ENCODE results near the gene OR51T1.
"Not testable (repeated sequence)": the region's sequence is repeated elsewhere in the genome, so short reads cannot be mapped to it uniquely, and the experiment has no call there.

The OR51T1 gene

DNA sequence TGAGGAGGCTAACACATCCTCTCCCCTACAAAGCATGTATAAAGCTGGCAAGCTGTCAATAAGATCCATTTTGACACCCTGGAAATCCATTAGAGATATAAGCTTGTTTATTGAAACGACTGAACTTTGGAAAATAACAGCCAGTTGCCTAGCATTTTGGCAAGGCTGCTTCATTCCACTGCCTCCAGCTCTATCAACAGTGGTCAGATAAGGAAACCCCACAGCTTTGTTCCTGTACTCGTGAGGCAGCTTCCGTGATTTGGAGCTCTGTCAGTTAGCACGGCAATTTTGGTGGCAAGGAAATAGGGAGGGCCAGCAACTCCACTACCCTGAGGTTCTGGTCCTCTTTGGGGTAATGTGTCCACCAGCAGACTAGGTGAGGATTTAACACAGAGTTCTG lies 30.7 kb upstream of the OR51T1 start:
- Histone ChIP-seq H2AFZ (ENCODE audit: low read length) (no peak overlapping the region), H3K4me3 (ENCODE audit: low read depth, low read length, poor library complexity, severe bottlenecking) (no peak overlapping the region), H3K9me2 (ENCODE audit: low read depth, low read length) (no peaks in the 10 kb centered on the region), H4K20me1 (ENCODE audit: insufficient read depth, low read length) (no peaks in the 10 kb centered on the region), H3K4me2 (ENCODE audit: low read length) (no peak overlapping the region), H3K79me2 (ENCODE audit: insufficient read depth, low read length) (no peaks in the 10 kb centered on the region), H3K27ac (ENCODE audit: low read depth, low read length, poor library complexity, severe bottlenecking) (no peak overlapping the region), H3F3A (ENCODE audit: insufficient read depth, low read length) (no peaks in the 10 kb centered on the region), H3K9ac (ENCODE audit: low read length) (no peak overlapping the region), H3K9me3 (ENCODE audit: low read length) (no peaks in the 10 kb centered on the region), H3K4me1 (ENCODE audit: insufficient read depth, low read length, severe bottlenecking) (no peaks in the 10 kb centered on the region), H3K27me3 (ENCODE audit: insufficient read depth, low read length) (no peaks in the 10 kb centered on the region), H3K36me3 (ENCODE audit: insufficient read depth, low read length) (no peaks in the 10 kb centered on the region)
- TF ChIP-seq EZH2 (IDR thresholded peaks at IDR 0.05; ENCODE audit: borderline replicate concordance, low read length): no peak
- TF ChIP-seq CTCF (IDR thresholded peaks at IDR 0.05; ENCODE audit: low read length): no peak

DNA sequence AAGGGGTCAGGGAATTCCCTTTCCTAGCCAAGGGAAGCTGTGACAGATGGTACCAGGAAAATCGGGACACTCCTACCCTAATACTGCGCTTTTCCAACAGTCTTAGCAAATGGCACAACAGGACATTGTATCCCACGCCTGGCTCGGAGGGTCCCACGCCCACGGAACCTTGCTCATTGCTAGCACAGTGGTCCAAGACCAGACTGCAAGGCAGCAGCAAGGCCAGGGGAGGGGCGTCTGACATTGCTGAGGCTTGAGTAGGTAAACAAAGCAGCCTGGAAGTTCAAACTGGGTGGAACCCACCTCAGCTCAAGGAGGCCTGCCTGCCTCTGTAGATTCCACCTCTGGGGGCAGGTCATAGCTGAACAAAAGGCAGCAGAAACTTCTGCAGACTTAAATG lies 27.4 kb upstream of the OR51T1 start:
- not testable (repeated sequence) for H3K4me1 ChIP-seq (ENCODE audit: insufficient read depth, low read length, severe bottlenecking); H3K79me2 ChIP-seq (ENCODE audit: insufficient read depth, low read length); H3F3A ChIP-seq (ENCODE audit: insufficient read depth, low read length); H3K9me2 ChIP-seq (ENCODE audit: low read depth, low read length); H3K27me3 ChIP-seq (ENCODE audit: insufficient read depth, low read length); H3K27ac ChIP-seq (ENCODE audit: low read depth, low read length, poor library complexity, severe bottlenecking); H3K9ac ChIP-seq (ENCODE audit: low read length); H3K9me3 ChIP-seq (ENCODE audit: low read length); H3K4me2 ChIP-seq (ENCODE audit: low read length); H3K4me3 ChIP-seq (ENCODE audit: low read depth, low read length, poor library complexity, severe bottlenecking); H2AFZ ChIP-seq (ENCODE audit: low read length); H4K20me1 ChIP-seq (ENCODE audit: insufficient read depth, low read length); H3K36me3 ChIP-seq (ENCODE audit: insufficient read depth, low read length)

DNA sequence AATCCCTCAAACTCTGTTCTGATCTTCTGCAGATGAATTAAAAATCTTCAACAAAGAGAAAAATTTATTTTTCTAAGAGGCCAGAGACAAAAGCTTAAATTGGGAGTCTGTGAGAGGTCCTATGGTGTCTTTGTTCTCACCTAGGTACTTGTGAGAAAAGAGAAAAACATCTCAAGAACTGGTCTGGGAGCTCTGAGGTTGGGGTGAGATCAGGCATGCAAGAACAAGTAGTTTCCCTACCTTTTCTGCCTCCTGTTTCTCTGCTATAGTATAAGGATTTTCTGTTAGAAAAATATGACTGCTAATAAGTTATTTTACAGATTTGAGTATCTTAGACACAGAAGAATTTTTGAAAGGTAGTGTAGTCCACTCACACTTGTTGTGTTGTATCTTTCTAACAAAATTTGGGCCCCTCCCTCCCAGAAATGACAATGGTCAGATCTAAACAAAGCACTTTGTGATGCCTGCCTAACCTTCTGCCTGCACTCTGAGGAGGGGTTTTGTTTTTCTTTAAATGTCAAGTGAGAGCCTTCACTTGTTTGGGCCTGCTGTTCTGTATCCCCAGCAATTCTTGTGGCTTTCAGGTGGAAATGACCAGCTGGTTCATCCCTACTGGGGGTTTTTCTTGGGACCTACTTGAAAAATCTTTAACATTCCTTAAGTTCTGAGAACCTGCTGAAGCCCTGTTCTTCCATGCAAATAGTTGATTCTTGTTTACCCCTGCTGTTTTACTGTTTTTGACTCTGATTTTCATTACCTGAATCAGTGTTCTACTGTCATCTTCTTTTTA lies 19.1 kb upstream of the OR51T1 start:
- no peak overlapping the region for H3K4me3 ChIP-seq (ENCODE audit: low read depth, low read length, poor library complexity, severe bottlenecking)
- H3K4me2 ChIP-seq (ENCODE audit: low read length): no peak overlapping the region
- no peak overlapping the region for H2AFZ ChIP-seq (ENCODE audit: low read length)
- H3K9me3 ChIP-seq (ENCODE audit: low read length): no peaks in the 10 kb centered on the region
- no peaks in the 10 kb centered on the region for H3K27me3 ChIP-seq (ENCODE audit: insufficient read depth, low read length)
- H3K9me2 ChIP-seq (ENCODE audit: low read depth, low read length): no peaks in the 10 kb centered on the region
- no peak overlapping the region for H3K9ac ChIP-seq (ENCODE audit: low read length)
- no peaks in the 10 kb centered on the region for H3K79me2 ChIP-seq (ENCODE audit: insufficient read depth, low read length)
- no peaks in the 10 kb centered on the region for H3K4me1 ChIP-seq (ENCODE audit: insufficient read depth, low read length, severe bottlenecking)
- no peaks in the 10 kb centered on the region for H3K36me3 ChIP-seq (ENCODE audit: insufficient read depth, low read length)
- H3K27ac ChIP-seq (ENCODE audit: low read depth, low read length, poor library complexity, severe bottlenecking): no peak overlapping the region
- no peak for TF ChIP-seq CTCF (IDR thresholded peaks at IDR 0.05; ENCODE audit: low read length)
- no peak for TF ChIP-seq EZH2 (IDR thresholded peaks at IDR 0.05; ENCODE audit: borderline replicate concordance, low read length)
- H4K20me1 ChIP-seq (ENCODE audit: insufficient read depth, low read length): no peaks in the 10 kb centered on the region
- H3F3A ChIP-seq (ENCODE audit: insufficient read depth, low read length): no peaks in the 10 kb centered on the region

GRCh38 chr11:4863876-4864275 lies 17.8 kb upstream of the OR51T1 start:
- Histone ChIP-seq H3K36me3 (ENCODE audit: insufficient read depth, low read length) (no peaks in the 10 kb centered on the region), H3K9ac (ENCODE audit: low read length) (no peak overlapping the region), H3K9me2 (ENCODE audit: low read depth, low read length) (no peaks in the 10 kb centered on the region), H3K27me3 (ENCODE audit: insufficient read depth, low read length) (no peaks in the 10 kb centered on the region), H3K4me2 (ENCODE audit: low read length) (no peak overlapping the region), H3K9me3 (ENCODE audit: low read length) (no peaks in the 10 kb centered on the region), H4K20me1 (ENCODE audit: insufficient read depth, low read length) (no peaks in the 10 kb centered on the region), H3K4me1 (ENCODE audit: insufficient read depth, low read length, severe bottlenecking) (no peaks in the 10 kb centered on the region), H3K4me3 (ENCODE audit: low read depth, low read length, poor library complexity, severe bottlenecking) (no peak overlapping the region), H2AFZ (ENCODE audit: low read length) (no peak overlapping the region), H3F3A (ENCODE audit: insufficient read depth, low read length) (no peaks in the 10 kb centered on the region), H3K79me2 (ENCODE audit: insufficient read depth, low read length) (no peaks in the 10 kb centered on the region), H3K27ac (ENCODE audit: low read depth, low read length, poor library complexity, severe bottlenecking) (no peak overlapping the region)
- TF ChIP-seq EZH2 (IDR thresholded peaks at IDR 0.05; ENCODE audit: borderline replicate concordance, low read length) (no peak), CTCF (IDR thresholded peaks at IDR 0.05; ENCODE audit: low read length) (no peak)
